Neutrophil (primary cell): Measurements from ENCODE around the gene NUB1.

Experiments
- H3K27ac ChIP-seq: fragments of 200-600 bp; sonication (generic); 2 replicates; pipeline ENCODE4 v1.5.1; 2016; ENCODE audit warnings: mild to moderate bottlenecking, moderate library complexity
- H3K27me3 ChIP-seq: fragments of 200-600 bp; sonication (generic); 2 replicates; pipeline ENCODE4 v1.6.0; 2016; ENCODE audit warnings: mild to moderate bottlenecking
- H3K36me3 ChIP-seq: fragments of 200-600 bp; sonication (generic); 2 replicates; pipeline ENCODE4 v1.5.1; 2017
- H3K4me1 ChIP-seq, 2 experiments: fragments of 200-600 bp in 1 of 2; sonication (generic) in 1 of 2; 1 replicate in 1 of 2; 2 replicates in 1 of 2; pipeline versions ENCODE4 v1.5.1 to v1.6.1; 2013 to 2016; ENCODE audit warnings: low read depth in 1 of 2, low read length in 1 of 2, mild to moderate bottlenecking in 1 of 2, moderate library complexity in 1 of 2; ENCODE audit not compliant: control insufficient read depth in 1 of 2, insufficient read depth in 1 of 2
- H3K4me3 ChIP-seq, 2 experiments: fragments of 200-600 bp in 1 of 2; sonication (generic) in 1 of 2; 1 replicate in 1 of 2; 2 replicates in 1 of 2; pipeline ENCODE4 v1.5.1; 2013 to 2016; ENCODE audit warnings: low read depth in 1 of 2, low read length in 1 of 2, mild to moderate bottlenecking in 1 of 2, moderate library complexity in 1 of 2
- H3K9me3 ChIP-seq: fragments of 200-600 bp; sonication (generic); 2 replicates; pipeline ENCODE4 v1.5.1; 2016
- TF ChIP-seq, protein P1 (sequence below): fragments of 200-600 bp; sonication (generic); IDR thresholded peaks from 2 replicates; pipeline ENCODE4 v1.5.1; 2016; ENCODE audit warnings: antibody characterized with exemption

NUB1 gene

GRCh38 chr7:151351027-151351426, 9.4 kb downstream of the NUB1 start:
- TF ChIP-seq, protein P1, sequence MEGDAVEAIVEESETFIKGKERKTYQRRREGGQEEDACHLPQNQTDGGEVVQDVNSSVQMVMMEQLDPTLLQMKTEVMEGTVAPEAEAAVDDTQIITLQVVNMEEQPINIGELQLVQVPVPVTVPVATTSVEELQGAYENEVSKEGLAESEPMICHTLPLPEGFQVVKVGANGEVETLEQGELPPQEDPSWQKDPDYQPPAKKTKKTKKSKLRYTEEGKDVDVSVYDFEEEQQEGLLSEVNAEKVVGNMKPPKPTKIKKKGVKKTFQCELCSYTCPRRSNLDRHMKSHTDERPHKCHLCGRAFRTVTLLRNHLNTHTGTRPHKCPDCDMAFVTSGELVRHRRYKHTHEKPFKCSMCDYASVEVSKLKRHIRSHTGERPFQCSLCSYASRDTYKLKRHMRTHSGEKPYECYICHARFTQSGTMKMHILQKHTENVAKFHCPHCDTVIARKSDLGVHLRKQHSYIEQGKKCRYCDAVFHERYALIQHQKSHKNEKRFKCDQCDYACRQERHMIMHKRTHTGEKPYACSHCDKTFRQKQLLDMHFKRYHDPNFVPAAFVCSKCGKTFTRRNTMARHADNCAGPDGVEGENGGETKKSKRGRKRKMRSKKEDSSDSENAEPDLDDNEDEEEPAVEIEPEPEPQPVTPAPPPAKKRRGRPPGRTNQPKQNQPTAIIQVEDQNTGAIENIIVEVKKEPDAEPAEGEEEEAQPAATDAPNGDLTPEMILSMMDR: no peak
- no peaks in the 10 kb centered on the region for H3K27me3 ChIP-seq
- H3K27ac ChIP-seq: peak overlapping the region; percentile 96
- peaks cover 37 to 38% of the 10 kb centered on the region in 2 experiments for H3K4me1 ChIP-seq
- H3K4me3 ChIP-seq: peak overlapping the region in 1 of 2 experiments; percentile 67
- no peaks in the 10 kb centered on the region for H3K9me3 ChIP-seq
- peaks cover 64% of the 10 kb centered on the region for H3K36me3 ChIP-seq

- Histone ChIP-seq H3K27ac (peak overlapping the region; percentile 96), H3K27me3 (no peaks in the 10 kb centered on the region), H3K4me3 (no peak overlapping the region), H3K36me3 (peaks cover 65% of the 10 kb centered on the region), H3K9me3 (no peaks in the 10 kb centered on the region), H3K4me1 (peaks cover 37 to 38% of the 10 kb centered on the region in 2 experiments)
- TF ChIP-seq, protein P1: no peak
Measured at GRCh38 chr7:151351967-151352366, 10.4 kb downstream of the NUB1 start.

DNA sequence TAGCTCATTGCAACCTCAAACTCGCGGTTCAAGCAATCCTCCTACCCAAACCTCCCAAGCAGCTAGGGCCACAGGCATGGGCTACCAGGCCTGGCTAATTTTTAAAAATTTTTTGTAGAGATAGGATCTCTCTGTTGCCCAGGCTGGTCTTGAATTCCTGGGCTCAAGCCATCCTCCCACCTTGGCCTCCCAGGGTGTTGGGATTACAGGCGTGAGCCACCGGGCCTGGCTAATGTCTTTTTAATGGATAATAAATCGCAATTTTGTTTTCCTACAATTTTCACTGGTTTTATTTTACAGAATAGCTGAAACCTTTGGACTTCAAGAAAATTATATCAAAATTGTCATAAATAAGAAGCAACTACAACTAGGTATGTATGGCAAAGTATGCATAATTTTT, 10.9 kb downstream of the NUB1 start:
- H3K4me3 ChIP-seq: no peak overlapping the region
- H3K36me3 ChIP-seq: peaks cover 68% of the 10 kb centered on the region
- peaks cover 37 to 38% of the 10 kb centered on the region in 2 experiments for H3K4me1 ChIP-seq
- H3K27ac ChIP-seq: peak overlapping the region; percentile 96
- TF ChIP-seq, protein P1: no peak
- H3K27me3 ChIP-seq: no peaks in the 10 kb centered on the region
- no peaks in the 10 kb centered on the region for H3K9me3 ChIP-seq

DNA sequence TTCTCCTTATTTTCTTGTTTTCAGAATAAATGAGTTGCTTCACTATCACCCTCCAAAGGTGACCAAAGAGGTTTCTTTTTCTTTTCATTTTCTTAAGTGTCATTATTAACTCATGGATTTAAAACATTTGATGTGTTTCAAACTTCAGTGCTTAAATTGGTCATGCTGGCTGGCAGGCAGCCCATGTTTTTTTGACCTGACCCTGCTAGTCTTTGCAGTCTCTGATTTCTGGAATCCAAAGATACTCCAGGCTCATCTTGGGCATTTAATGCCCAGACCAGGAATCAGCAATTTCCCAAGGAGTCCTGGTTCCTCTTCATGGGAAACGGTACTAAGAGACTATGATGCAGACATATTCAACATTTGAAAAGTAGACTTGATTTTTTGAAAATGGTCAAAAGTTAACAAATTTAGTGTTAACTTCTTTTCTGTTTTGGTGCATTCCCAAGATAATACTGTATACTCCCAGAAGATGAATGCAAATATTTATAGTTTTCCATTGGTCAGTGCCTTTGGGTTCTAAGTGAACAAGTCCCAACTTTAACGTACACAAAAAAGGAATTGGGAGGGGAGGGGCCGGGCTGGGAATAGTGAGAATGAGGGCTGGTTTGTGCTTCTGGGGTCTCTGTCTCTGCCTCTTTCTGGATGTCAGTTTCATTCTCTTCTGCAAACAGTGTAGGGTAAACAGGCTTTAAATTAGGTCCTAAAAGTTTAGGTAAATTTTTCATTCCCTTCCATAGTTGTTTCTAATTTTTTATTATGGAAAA, 19.8 kb downstream of the NUB1 start:
- TF ChIP-seq, protein P1: no peak
- H3K4me3 ChIP-seq: no peak overlapping the region
- no peaks in the 10 kb centered on the region for H3K9me3 ChIP-seq
- peaks cover 65% of the 10 kb centered on the region for H3K36me3 ChIP-seq
- H3K27ac ChIP-seq: no peak overlapping the region
- H3K4me1 ChIP-seq: no peaks in the 10 kb centered on the region
- no peaks in the 10 kb centered on the region for H3K27me3 ChIP-seq

DNA sequence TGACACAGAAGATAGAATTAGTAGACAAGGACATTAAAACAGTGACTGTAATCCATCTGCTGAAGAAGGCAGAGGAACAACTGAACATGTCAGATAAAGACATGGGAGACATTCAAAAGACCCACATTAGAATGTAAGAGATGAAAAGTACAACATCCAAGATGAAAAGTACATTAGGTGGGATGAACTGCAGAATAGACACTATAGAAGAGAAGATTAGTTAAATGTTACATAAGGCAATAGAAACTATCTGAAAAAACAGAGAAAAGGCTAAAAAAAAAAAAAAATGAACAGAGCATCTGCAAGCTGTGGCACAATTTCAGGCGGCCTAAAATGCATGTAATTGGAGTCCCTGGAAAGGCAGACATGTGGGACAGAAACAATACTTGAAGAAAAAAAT, 21.6 kb downstream of the NUB1 start:
- Histone ChIP-seq H3K9me3 (no peaks in the 10 kb centered on the region), H3K4me1 (peaks cover 0 to 2% of the 10 kb centered on the region in 2 experiments), H3K27me3 (no peaks in the 10 kb centered on the region), H3K4me3 (no peak overlapping the region), H3K27ac (no peak overlapping the region), H3K36me3 (peaks cover 64% of the 10 kb centered on the region)
- TF ChIP-seq, protein P1: no peak
